Prostate gland (tissue), 2 donors: ENCODE results near the gene TRPT1. TPM values are rescaled to one million over a fixed set of nuclear protein-coding genes. Genes with fewer than 3 reads are reported as not detected.

Experiments used
- DNase-seq: peaks from one replicate; pipeline ENCODE4 v3.0.0-alpha.2; 2019; ENCODE audit warnings: low spot score
- H3K27ac ChIP-seq, 2 donors: fragments of 200-600 bp; sonication (generic); 2 replicates each; pipeline ENCODE4 v1.5.1; 2017 to 2019
- H3K27me3 ChIP-seq: fragments of 200-600 bp; sonication (generic); replicated peaks from 2 replicates; pipeline ENCODE4 v1.5.1; 2019; ENCODE audit not compliant: insufficient read depth
- H3K36me3 ChIP-seq, 2 donors: fragments of 200-600 bp; sonication (generic); 1 replicate in 1 of 2; 2 replicates in 1 of 2; pipeline versions ENCODE4 v1.5.1 to v1.8.1; 2017 to 2019
- H3K4me1 ChIP-seq: fragments of 200-600 bp; sonication (generic); replicated peaks from 2 replicates; pipeline ENCODE4 v1.5.1; 2019
- H3K4me3 ChIP-seq, 2 donors: fragments of 200-600 bp; sonication (generic); 2 replicates each; pipeline ENCODE4 v1.5.1; 2017 to 2019
- H3K9me3 ChIP-seq: fragments of 200-600 bp; sonication (generic); 2 replicates; pipeline ENCODE4 v1.5.1; 2017
- POLR2A ChIP-seq: fragments of 450-650 bp; IDR thresholded peaks from one replicate; pipeline ENCODE4 v1.6.1; 2016; ENCODE audit warnings: antibody characterized with exemption, mild to moderate bottlenecking
- POLR2AphosphoS5 ChIP-seq: sonication (generic); formaldehyde crosslinking; IDR thresholded peaks from one replicate; pipeline ENCODE4 v1.6.1; 2017; ENCODE audit warnings: antibody characterized with exemption
- WGBS: methylation state at CpG from one replicate; pipeline ENCODE4 v1.1.5; 2018; 5-methylcytosine and 5-hydroxymethylcytosine counted together
- intact Hi-C: fragments of 100-400 bp; cut with DNase I; formaldehyde crosslinking; loops from one replicate; pipeline ENCODE4 v1.14.2; 2022
- total RNA-seq, 2 donors: library from RNA; depleted of rRNA; stranded (reverse); fragments of >200 nt; gene quantifications; one replicate each; pipeline ENCODE4 v1.1.0, GENCODE V29; 2016
- TF ChIP-seq, protein P1 (sequence below), 4 experiments: fragments of 200-600 bp in 2 of 4; fragments of 450-650 bp in 2 of 4; sonication (generic) in 2 of 4; IDR thresholded peaks; 1 replicate in 3 of 4; 2 replicates in 1 of 4; pipeline ENCODE4 v1.5.1; 2016 to 2019; ENCODE audit warnings: antibody characterized with exemption in 4 of 4, mild to moderate bottlenecking in 2 of 4, moderate library complexity in 2 of 4

TRPT1 gene
- total RNA-seq, 2 donors from 2014 or later, result 63.6 to 87.7 TPM

- WGBS, result 94% methylated on average over 40 of the region's 42 CpGs
- H3K4me1 ChIP-seq, result no peaks in the 10 kb centered on the region
- DNase-seq, result no peak
- no peaks in the 10 kb centered on the region for H3K27me3 ChIP-seq
- no peaks in the 10 kb centered on the region for H3K9me3 ChIP-seq
- intact Hi-C loops, result no loop called here
- peaks cover 0 to 19% of the 10 kb centered on the region in 2 donors for H3K36me3 ChIP-seq
- no peak for TF ChIP-seq POLR2AphosphoS5
- TF ChIP-seq, protein P1, sequence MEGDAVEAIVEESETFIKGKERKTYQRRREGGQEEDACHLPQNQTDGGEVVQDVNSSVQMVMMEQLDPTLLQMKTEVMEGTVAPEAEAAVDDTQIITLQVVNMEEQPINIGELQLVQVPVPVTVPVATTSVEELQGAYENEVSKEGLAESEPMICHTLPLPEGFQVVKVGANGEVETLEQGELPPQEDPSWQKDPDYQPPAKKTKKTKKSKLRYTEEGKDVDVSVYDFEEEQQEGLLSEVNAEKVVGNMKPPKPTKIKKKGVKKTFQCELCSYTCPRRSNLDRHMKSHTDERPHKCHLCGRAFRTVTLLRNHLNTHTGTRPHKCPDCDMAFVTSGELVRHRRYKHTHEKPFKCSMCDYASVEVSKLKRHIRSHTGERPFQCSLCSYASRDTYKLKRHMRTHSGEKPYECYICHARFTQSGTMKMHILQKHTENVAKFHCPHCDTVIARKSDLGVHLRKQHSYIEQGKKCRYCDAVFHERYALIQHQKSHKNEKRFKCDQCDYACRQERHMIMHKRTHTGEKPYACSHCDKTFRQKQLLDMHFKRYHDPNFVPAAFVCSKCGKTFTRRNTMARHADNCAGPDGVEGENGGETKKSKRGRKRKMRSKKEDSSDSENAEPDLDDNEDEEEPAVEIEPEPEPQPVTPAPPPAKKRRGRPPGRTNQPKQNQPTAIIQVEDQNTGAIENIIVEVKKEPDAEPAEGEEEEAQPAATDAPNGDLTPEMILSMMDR (IDR thresholded peaks at IDR 0.05), result no peak
- TF ChIP-seq POLR2A, result no peak
- H3K27ac ChIP-seq, result no peak overlapping the region
- H3K4me3 ChIP-seq, result no peak overlapping the region
Measured at GRCh38 chr11:64262271-64263002, 36.5 kb upstream of the TRPT1 start.

- 91% methylated on average over 18 of the region's 18 CpGs for WGBS
- intact Hi-C loops, result no loop called here
- H3K27me3 ChIP-seq, result no peaks in the 10 kb centered on the region
- no peak overlapping the region for H3K4me3 ChIP-seq
- DNase-seq, result no peak
- TF ChIP-seq, protein P1 (IDR thresholded peaks at IDR 0.05), result no peak
- TF ChIP-seq POLR2AphosphoS5 (no peak), POLR2A (no peak)
- H3K9me3 ChIP-seq, result no peaks in the 10 kb centered on the region
- H3K36me3 ChIP-seq, result peaks cover 0 to 19% of the 10 kb centered on the region in 2 donors
- no peaks in the 10 kb centered on the region for H3K4me1 ChIP-seq
- no peak overlapping the region for H3K27ac ChIP-seq
Measured at GRCh38 chr11:64261556-64262080, 35.6 kb upstream of the TRPT1 start.

DNA sequence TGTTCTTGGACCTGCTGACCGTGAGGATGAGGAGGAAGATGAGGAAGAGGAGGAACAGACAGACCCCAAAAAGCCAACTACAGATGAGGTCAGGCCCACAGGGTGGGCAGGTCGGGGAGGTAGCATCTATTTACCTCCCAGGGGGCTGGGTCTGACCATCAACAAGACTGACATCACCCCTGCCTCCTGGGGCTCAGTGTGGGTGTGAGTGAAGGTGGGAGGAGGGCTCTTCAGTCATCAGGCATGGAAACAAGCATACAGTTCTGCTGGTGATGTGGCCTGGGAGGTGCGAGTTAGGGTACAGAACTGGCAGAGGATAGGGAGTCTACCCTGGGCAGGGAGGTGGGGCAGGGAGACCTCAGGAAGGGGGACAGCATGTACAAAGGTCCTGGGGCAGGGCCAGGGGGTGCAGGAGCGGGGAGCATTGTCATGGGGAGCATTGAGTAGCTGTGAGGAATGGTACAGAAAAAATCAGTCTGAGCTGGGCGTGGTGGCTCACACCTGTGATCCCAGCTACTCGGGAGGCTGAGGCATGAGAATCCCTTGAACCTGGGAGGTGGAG is 34.2 kb upstream of the TRPT1 start:
- Histone ChIP-seq H3K36me3 (peaks cover 0 to 19% of the 10 kb centered on the region in 2 donors), H3K9me3 (no peaks in the 10 kb centered on the region), H3K27me3 (no peaks in the 10 kb centered on the region), H3K27ac (no peak overlapping the region), H3K4me3 (no peak overlapping the region), H3K4me1 (no peaks in the 10 kb centered on the region)
- 93% methylated on average over 6 of the region's 6 CpGs for WGBS
- TF ChIP-seq POLR2A, result no peak
- no peak for TF ChIP-seq POLR2AphosphoS5
- TF ChIP-seq, protein P1 (IDR thresholded peaks at IDR 0.05), result no peak
- no peak for DNase-seq
- intact Hi-C loops, result no loop called here

DNA sequence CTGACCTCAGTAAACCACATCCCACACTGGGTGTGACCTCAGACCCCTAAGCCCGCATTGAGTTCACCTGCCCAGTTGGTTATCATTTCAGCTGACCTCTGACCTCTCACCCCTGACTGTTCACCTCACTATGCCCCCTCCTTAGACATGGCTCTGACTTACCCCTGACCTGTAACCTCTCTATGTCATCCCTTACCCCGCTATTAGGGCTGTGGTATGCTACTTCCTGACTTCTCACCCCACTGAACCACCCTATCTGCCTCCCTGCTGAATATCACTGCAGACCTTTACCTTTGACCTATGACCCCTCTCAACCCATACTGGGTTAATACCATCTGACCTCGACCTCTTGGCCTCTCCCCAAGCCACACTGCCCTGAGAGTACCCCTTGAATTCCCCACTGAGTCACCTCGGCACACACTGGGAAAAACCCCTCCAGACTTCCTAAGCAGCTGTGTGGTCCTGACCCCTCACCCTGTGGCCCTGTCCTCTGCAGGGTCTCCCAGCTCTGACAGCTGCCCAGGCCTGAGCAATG is 33.6 kb upstream of the TRPT1 start:
- no peak overlapping the region for H3K4me3 ChIP-seq
- WGBS, result 90% methylated on average over 4 of the region's 4 CpGs
- H3K4me1 ChIP-seq, result no peaks in the 10 kb centered on the region
- H3K27me3 ChIP-seq, result no peaks in the 10 kb centered on the region
- no peaks in the 10 kb centered on the region for H3K9me3 ChIP-seq
- no peak for DNase-seq
- no peak overlapping the region for H3K27ac ChIP-seq
- TF ChIP-seq POLR2A, result no peak
- no peak for TF ChIP-seq POLR2AphosphoS5
- TF ChIP-seq, protein P1 (IDR thresholded peaks at IDR 0.05), result no peak
- H3K36me3 ChIP-seq, result peaks cover 0 to 19% of the 10 kb centered on the region in 2 donors
- intact Hi-C loops, result no loop called here
